Neural crest cell (in vitro differentiated cells): ENCODE results near the gene LCAT. TPM values are rescaled to one million over a fixed set of nuclear protein-coding genes. Genes with fewer than 3 reads are reported as not detected.

Experiments
- DNase-seq: peaks from one replicate; pipeline ENCODE4 v3.0.0; 2021; ENCODE audit warnings: low read depth, mixed read lengths, low spot score
- H3K27ac Mint-ChIP-seq: one replicate; pipeline ENCODE4 v1.8.0; 2021; ENCODE audit warnings: mild to moderate bottlenecking, mixed read lengths; ENCODE audit not compliant: unreplicated experiment
- H3K27me3 Mint-ChIP-seq: 2 replicates; pipeline ENCODE4 v1.8.0; 2021; ENCODE audit warnings: low read depth, mild to moderate bottlenecking, mixed read lengths
- H3K36me3 Mint-ChIP-seq: 2 replicates; pipeline ENCODE4 v1.8.0; 2021; ENCODE audit warnings: low read depth, mild to moderate bottlenecking, mixed read lengths
- H3K4me1 Mint-ChIP-seq: 2 replicates; pipeline ENCODE4 v1.8.0; 2021; ENCODE audit warnings: mixed read lengths
- H3K4me3 Mint-ChIP-seq: one replicate; pipeline ENCODE4 v1.8.0; 2021; ENCODE audit warnings: mild to moderate bottlenecking, mixed read lengths
- H3K9me3 Mint-ChIP-seq: 2 replicates; pipeline ENCODE4 v1.8.0; 2021; ENCODE audit warnings: mixed read lengths
- CTCF ChIP-seq: fragments of 200-600 bp; sonication (generic); conservative IDR thresholded peaks from 2 replicates; pipeline ENCODE4 v1.5.0; 2021; ENCODE audit warnings: antibody characterized with exemption, mild to moderate bottlenecking
- total RNA-seq: library from RNA; stranded (reverse); gene quantifications from 2 replicates; pipeline ENCODE4 v1.2.1, GENCODE V29; 2021

Gene LCAT
- total RNA-seq, 1 donor from 2014 or later, result 16.6 TPM

- H3K27ac Mint-ChIP-seq, result peak overlapping the region; percentile 43
- peaks cover 6% of the 10 kb centered on the region for H3K36me3 Mint-ChIP-seq
- no peak for DNase-seq
- H3K4me1 Mint-ChIP-seq, result peaks cover 27% of the 10 kb centered on the region
- no peak for TF ChIP-seq CTCF
- H3K9me3 Mint-ChIP-seq, result no peaks in the 10 kb centered on the region
- no peak overlapping the region for H3K4me3 Mint-ChIP-seq
- no peaks in the 10 kb centered on the region for H3K27me3 Mint-ChIP-seq
Measured at GRCh38 chr16:67962135-67962534, 18.2 kb upstream of the LCAT start.

- Mint-ChIP-seq H3K36me3 (peaks cover 6% of the 10 kb centered on the region), H3K4me3 (no peak overlapping the region)
Measured at GRCh38 chr16:67961551-67961957, 17.6 kb upstream of the LCAT start.

GRCh38 chr16:67959536-67960329 is 15.8 kb upstream of the LCAT start:
- Mint-ChIP-seq H3K9me3 (no peaks in the 10 kb centered on the region), H3K27ac (no peak overlapping the region), H3K4me3 (no peak overlapping the region), H3K27me3 (no peaks in the 10 kb centered on the region), H3K4me1 (peaks cover 9% of the 10 kb centered on the region), H3K36me3 (peaks cover 6% of the 10 kb centered on the region)
- no peak for DNase-seq
- no peak for TF ChIP-seq CTCF

More at GRCh38 chr16:67961551-67961957, 17.6 kb upstream of the LCAT start:
- Mint-ChIP-seq H3K27ac (peak overlapping the region; percentile 43), H3K4me1 (peaks cover 21% of the 10 kb centered on the region), H3K27me3 (no peaks in the 10 kb centered on the region), H3K9me3 (no peaks in the 10 kb centered on the region)
- DNase-seq, result no peak
- no peak for TF ChIP-seq CTCF

GRCh38 chr16:67957622-67958021 is 13.7 kb upstream of the LCAT start:
- H3K4me3 Mint-ChIP-seq, result no peak overlapping the region
- H3K9me3 Mint-ChIP-seq, result no peaks in the 10 kb centered on the region
- no peak for TF ChIP-seq CTCF
- peaks cover 6% of the 10 kb centered on the region for H3K36me3 Mint-ChIP-seq
- H3K27ac Mint-ChIP-seq, result no peak overlapping the region
- H3K4me1 Mint-ChIP-seq, result peaks cover 5% of the 10 kb centered on the region
- no peaks in the 10 kb centered on the region for H3K27me3 Mint-ChIP-seq
- no peak for DNase-seq

- TF ChIP-seq CTCF, result no peak
- no peak for DNase-seq
- no peaks in the 10 kb centered on the region for H3K9me3 Mint-ChIP-seq
- H3K4me1 Mint-ChIP-seq, result peaks cover under 1% of the 10 kb centered on the region
- peaks cover 6% of the 10 kb centered on the region for H3K36me3 Mint-ChIP-seq
- no peaks in the 10 kb centered on the region for H3K27me3 Mint-ChIP-seq
- no peak overlapping the region for H3K27ac Mint-ChIP-seq
- H3K4me3 Mint-ChIP-seq, result no peak overlapping the region
Measured at GRCh38 chr16:67954421-67955196, 10.7 kb upstream of the LCAT start.
